HepG2 (cell line): ENCODE measurements around the gene KANK3. TPM values are rescaled to one million over a fixed set of nuclear protein-coding genes. Genes with fewer than 3 reads are reported as not detected.

ENCODE experiments used
- ATM ChIP-seq: fragments of 450-650 bp; IDR thresholded peaks from 2 replicates; pipeline ENCODE4 v1.7.1; 2017; ENCODE audit warnings: mild to moderate bottlenecking, borderline replicate concordance
- CBX5 ChIP-seq: sonication (generic); formaldehyde crosslinking; IDR thresholded peaks from 2 replicates; pipeline ENCODE4 v1.4.0; 2020; ENCODE audit warnings: missing genetic modification reagents, borderline replicate concordance
- CERS6 ChIP-seq: sonication (generic); formaldehyde crosslinking; IDR thresholded peaks from 2 replicates; pipeline ENCODE4 v1.5.0; 2020; ENCODE audit warnings: missing genetic modification reagents
- EHMT2 ChIP-seq: fragments of 200-600 bp; sonication (generic); IDR thresholded peaks from 2 replicates; pipeline ENCODE4 v1.7.0; 2017; ENCODE audit warnings: antibody characterized with exemption, low read depth, low read length, borderline replicate concordance
- ELF3 ChIP-seq: IDR thresholded peaks from 2 replicates; pipeline ENCODE4 v1.6.1; 2016; ENCODE audit warnings: missing genetic modification reagents, missing compliant biosample characterization
- FLYWCH1 ChIP-seq: sonication (generic); formaldehyde crosslinking; IDR thresholded peaks from 2 replicates; pipeline ENCODE4 v1.8.1; 2023; ENCODE audit warnings: mild to moderate bottlenecking, missing genetic modification reagents
- HHEX ChIP-seq: IDR thresholded peaks from 2 replicates; pipeline ENCODE4 v1.6.1; 2016; ENCODE audit warnings: control low read depth
- HMG20B ChIP-seq: conservative IDR thresholded peaks from 2 replicates; pipeline ENCODE4 v1.6.1; 2016; ENCODE audit warnings: missing genetic modification reagents, missing compliant biosample characterization
- JUND ChIP-seq: sonication (generic); formaldehyde crosslinking; IDR thresholded peaks from 2 replicates; pipeline ENCODE4 v1.8.0; 2022; ENCODE audit warnings: mild to moderate bottlenecking, missing genetic modification reagents
- KMT2A ChIP-seq: sonication (generic); formaldehyde crosslinking; IDR thresholded peaks from 2 replicates; pipeline ENCODE4 v1.4.0; 2020; ENCODE audit warnings: missing genetic modification reagents
- NAIF1 ChIP-seq: sonication (generic); formaldehyde crosslinking; IDR thresholded peaks from 2 replicates; pipeline ENCODE4 v1.5.0; 2020; ENCODE audit warnings: mild to moderate bottlenecking, missing genetic modification reagents, borderline replicate concordance
- NFAT5 ChIP-seq: sonication (generic); formaldehyde crosslinking; IDR thresholded peaks from 2 replicates; pipeline ENCODE4 v1.4.0; 2020; ENCODE audit warnings: missing genetic modification reagents
- PCBP1 ChIP-seq: fragments of 200-400 bp; formaldehyde crosslinking; IDR thresholded peaks from 2 replicates; pipeline ENCODE4 v1.6.1; 2017; ENCODE audit warnings: mild to moderate bottlenecking, low read depth, low read length, borderline replicate concordance
- POLR2A ChIP-seq, 2 experiments: IDR thresholded peaks; 2 replicates each; pipeline ENCODE4 v1.6.1; 2011; ENCODE audit warnings: low read depth in 2 of 2, low read length in 2 of 2, mild to moderate bottlenecking in 1 of 2, moderate library complexity in 1 of 2; ENCODE audit not compliant: insufficient read depth in 1 of 2
- ZBTB39 ChIP-seq: sonication (generic); formaldehyde crosslinking; IDR thresholded peaks from 2 replicates; pipeline ENCODE4 v1.5.0; 2020; ENCODE audit warnings: missing genetic modification reagents
- ZFP37 ChIP-seq: sonication (generic); formaldehyde crosslinking; IDR thresholded peaks from 2 replicates; pipeline ENCODE4 v1.4.0; 2020; ENCODE audit warnings: missing genetic modification reagents, borderline replicate concordance
- ZFP62 ChIP-seq: sonication (generic); formaldehyde crosslinking; IDR thresholded peaks from 2 replicates; pipeline ENCODE4 v1.4.0; 2020; ENCODE audit warnings: missing genetic modification reagents
- ZNF12 ChIP-seq: sonication (generic); formaldehyde crosslinking; IDR thresholded peaks from 2 replicates; pipeline ENCODE4 v1.5.0; 2020; ENCODE audit warnings: missing genetic modification reagents
- ZNF121 ChIP-seq: sonication (generic); formaldehyde crosslinking; IDR thresholded peaks from 2 replicates; pipeline ENCODE4 v1.5.0; 2020; ENCODE audit warnings: mild to moderate bottlenecking, missing genetic modification reagents
- ZNF441 ChIP-seq: sonication (generic); formaldehyde crosslinking; IDR thresholded peaks from 2 replicates; pipeline ENCODE4 v1.7.0; 2021; ENCODE audit warnings: missing genetic modification reagents, borderline replicate concordance
- ZNF484 ChIP-seq: sonication (generic); formaldehyde crosslinking; IDR thresholded peaks from 2 replicates; pipeline ENCODE4 v1.5.1; 2020; ENCODE audit warnings: mild to moderate bottlenecking, low read depth, missing genetic modification reagents, borderline replicate concordance
- ZNF772 ChIP-seq: sonication (generic); formaldehyde crosslinking; IDR thresholded peaks from 2 replicates; pipeline ENCODE4 v1.5.0; 2020; ENCODE audit warnings: mild to moderate bottlenecking, missing genetic modification reagents
- ZNF780A ChIP-seq: sonication (generic); formaldehyde crosslinking; IDR thresholded peaks from 2 replicates; pipeline ENCODE4 v1.8.0; 2022; ENCODE audit warnings: mild to moderate bottlenecking, missing genetic modification reagents, moderate library complexity
- polyA plus RNA-seq, 8 experiments: library from polyadenylated mRNA; depleted of rRNA in 3 of 8; stranded (reverse) in 7 of 8; unstranded in 1 of 8; fragments of >200 nt; fragmentation: Illumina TruSeq in 4 of 8; extraction: Trizol in 4 of 8; gene quantifications; 2 replicates each; pipeline versions ENCODE4 v1.2.1 to v1.2.3, GENCODE V29; 2011 to 2016; ENCODE audit warnings: low read depth in 4 of 8, missing spikeins in 1 of 8, mixed read lengths in 1 of 8; ENCODE audit not compliant: insufficient read depth in 1 of 8
- total RNA-seq, 5 experiments: library from RNA; depleted of rRNA; stranded (reverse); fragments of >200 nt; fragmentation: Illumina TruSeq; extraction: Trizol; gene quantifications; 2 replicates each; pipeline ENCODE4 v1.2.3, GENCODE V29; 2016; ENCODE audit warnings: low read depth in 1 of 5

The KANK3 gene
- total and polyA plus RNA-seq, 2 of the 13 experiments (the other 11 are each of a cell fraction or from before 2014, with no cell fraction given): 0.15 to 0.20 TPM

GRCh38 chr19:8387688-8388611 is 44.9 kb upstream of the KANK3 start (continued):
- peak; percentile 79 for TF ChIP-seq ZBTB39 (CRISPR knock-in tag)
- TF ChIP-seq POLR2A (IDR thresholded peaks at IDR 0.05; ENCODE audit: insufficient read depth in 1 of 2, low read depth in 2 of 2, low read length in 2 of 2): no peak; a peak in 1 of 4 replicates
- no peak for TF ChIP-seq EHMT2
- no peak for TF ChIP-seq ZFP62 (CRISPR knock-in tag)
- TF ChIP-seq KMT2A (CRISPR knock-in tag): no peak
- no peak for TF ChIP-seq ZNF441
- peak; percentile 86 for TF ChIP-seq HHEX (CRISPR knock-in tag)
- TF ChIP-seq NFAT5: no peak
- TF ChIP-seq CBX5: peak; percentile 52; the same call in 1 of the 2 replicates
- TF ChIP-seq ZNF121 (CRISPR knock-in tag): peak; percentile 84
- no peak for TF ChIP-seq ATM
- TF ChIP-seq FLYWCH1 (CRISPR knock-in tag): no peak
- no peak; the same call in 1 of the 2 replicates for TF ChIP-seq NAIF1 (CRISPR knock-in tag)
- no peak for TF ChIP-seq PCBP1
- no peak for TF ChIP-seq ZNF780A
- TF ChIP-seq JUND: peak; percentile 80; the same call in 1 of the 2 replicates
- TF ChIP-seq ZNF484 (CRISPR knock-in tag): no peak
- TF ChIP-seq ZNF12 (CRISPR knock-in tag): peak; percentile 83
- TF ChIP-seq HMG20B: 0 out of 2 replicates have a peak, but pooled peaks have one; percentile 63
- no peak for TF ChIP-seq CERS6 (CRISPR knock-in tag)
- no peak for TF ChIP-seq ZNF772 (CRISPR knock-in tag)
- TF ChIP-seq ELF3: peak; percentile 76
- TF ChIP-seq ZFP37: no peak
